Measurements from ENCODE around the gene MMP19.

MMP19 gene

DNA sequence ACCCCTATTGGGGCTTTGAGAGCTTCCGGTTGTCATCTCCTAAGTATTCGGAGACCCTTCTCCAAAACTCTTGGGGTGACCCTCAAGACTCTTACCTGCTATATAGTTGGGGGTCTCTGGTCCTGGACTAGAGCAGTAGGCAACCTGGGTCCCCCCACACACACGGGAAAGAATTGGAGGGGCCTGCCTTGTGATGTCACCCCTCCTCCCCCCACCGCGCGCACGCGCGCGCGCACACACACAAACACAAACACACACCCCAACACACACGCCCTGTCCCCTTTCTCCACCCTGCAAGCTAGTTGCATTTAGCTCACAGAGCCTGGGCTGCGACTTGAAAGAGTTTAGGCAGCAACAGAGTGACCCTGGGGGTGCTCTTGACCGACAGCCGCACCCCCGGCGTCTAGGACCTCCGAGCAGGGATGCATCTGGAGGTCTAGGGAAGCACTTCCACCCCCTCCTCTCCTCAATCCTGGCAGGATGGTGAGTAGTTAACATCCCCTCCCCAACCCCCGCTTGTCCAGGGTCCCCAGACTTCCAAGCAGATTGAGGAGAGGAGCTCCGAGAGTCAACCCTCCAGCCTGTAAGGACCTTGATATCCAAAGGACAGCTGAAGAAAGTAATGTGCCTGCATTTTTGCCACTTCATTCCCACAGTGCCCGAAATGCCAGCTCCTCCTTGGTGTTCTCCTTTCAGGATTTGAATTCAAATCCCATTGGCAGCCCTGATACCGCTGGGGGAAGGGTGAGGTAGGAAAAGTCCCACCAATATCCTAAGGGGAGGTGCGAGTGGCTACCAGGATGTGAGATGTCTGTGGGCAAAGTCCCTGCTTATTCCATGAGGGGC, 11.9 kb downstream of the MMP19 start:
- peak overlapping the region; percentile 92 for H3K4me3 ChIP-seq (ENCODE audit: low read length)
- DNase-seq (ENCODE audit: low read depth) = peak; percentile 68
- TF ChIP-seq, protein P1, sequence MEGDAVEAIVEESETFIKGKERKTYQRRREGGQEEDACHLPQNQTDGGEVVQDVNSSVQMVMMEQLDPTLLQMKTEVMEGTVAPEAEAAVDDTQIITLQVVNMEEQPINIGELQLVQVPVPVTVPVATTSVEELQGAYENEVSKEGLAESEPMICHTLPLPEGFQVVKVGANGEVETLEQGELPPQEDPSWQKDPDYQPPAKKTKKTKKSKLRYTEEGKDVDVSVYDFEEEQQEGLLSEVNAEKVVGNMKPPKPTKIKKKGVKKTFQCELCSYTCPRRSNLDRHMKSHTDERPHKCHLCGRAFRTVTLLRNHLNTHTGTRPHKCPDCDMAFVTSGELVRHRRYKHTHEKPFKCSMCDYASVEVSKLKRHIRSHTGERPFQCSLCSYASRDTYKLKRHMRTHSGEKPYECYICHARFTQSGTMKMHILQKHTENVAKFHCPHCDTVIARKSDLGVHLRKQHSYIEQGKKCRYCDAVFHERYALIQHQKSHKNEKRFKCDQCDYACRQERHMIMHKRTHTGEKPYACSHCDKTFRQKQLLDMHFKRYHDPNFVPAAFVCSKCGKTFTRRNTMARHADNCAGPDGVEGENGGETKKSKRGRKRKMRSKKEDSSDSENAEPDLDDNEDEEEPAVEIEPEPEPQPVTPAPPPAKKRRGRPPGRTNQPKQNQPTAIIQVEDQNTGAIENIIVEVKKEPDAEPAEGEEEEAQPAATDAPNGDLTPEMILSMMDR (conservative IDR thresholded peaks at IDR 0.05; ENCODE audit: low read length) = no peak

DNA sequence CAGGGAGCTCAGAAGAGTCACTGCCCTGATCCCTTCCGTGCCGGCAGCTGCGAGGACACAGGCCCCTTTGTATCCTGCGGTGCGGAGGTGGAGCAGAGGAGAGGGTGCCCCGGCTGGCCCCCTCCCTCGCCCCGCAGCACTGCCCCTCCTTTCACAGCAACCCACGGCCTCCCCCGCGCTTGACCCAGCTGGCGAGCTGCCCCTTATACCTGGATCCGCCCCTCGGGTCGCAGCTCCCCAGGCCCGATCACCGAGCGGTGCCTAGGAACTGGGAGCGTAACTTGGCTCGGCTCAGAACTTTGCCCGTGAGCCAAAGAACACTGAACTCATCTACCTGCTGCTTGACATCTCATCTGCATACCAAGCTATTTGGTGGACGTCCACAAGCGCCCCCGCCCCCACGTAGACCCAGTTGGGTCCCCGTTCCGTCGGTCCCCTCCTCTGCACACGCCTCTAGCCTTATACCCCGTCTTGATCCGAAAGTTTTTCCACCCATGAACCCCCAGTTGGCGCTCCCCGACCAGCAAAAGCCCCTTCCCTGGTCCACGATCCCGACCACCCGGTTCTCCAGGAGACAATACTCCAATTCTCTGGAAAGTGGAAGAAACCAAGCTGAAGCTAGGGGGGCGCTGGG, 12.7 kb downstream of the MMP19 start:
- no peak for DNase-seq (ENCODE audit: low read depth)
- TF ChIP-seq, protein P1 (conservative IDR thresholded peaks at IDR 0.05; ENCODE audit: low read length) = no peak

DNA sequence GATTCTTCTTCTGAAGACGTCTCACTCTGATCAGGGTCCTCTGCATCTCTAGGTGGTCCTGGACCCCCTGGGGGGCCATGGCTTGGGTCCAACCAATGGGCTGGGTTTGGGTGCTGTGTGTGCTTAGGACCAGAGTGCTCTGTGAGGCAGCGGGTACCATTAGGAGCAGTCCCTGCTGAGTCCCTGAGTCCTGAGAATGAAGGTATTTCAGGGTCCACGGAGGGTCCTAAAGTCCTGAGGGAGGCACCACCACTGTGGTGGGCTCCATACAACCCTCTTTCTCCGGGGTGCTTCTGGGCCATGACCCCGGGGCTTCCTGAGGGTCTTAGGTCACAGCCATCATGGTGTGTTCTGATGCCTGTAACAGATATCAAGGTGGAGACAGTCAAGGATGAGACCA, 14.4 kb downstream of the MMP19 start:
- DNase-seq (ENCODE audit: low read depth) = no peak
- TF ChIP-seq, protein P1 (conservative IDR thresholded peaks at IDR 0.05; ENCODE audit: low read length) = no peak
- peak overlapping the region; percentile 92 for H3K4me3 ChIP-seq (ENCODE audit: low read length)

More for the DNA sequence above, 12.7 kb downstream of the MMP19 start:
- H3K4me3 ChIP-seq (ENCODE audit: low read length) = peak overlapping the region; percentile 92

GRCh38 chr12:55827806-55828205, 14.9 kb downstream of the MMP19 start:
- H3K4me3 ChIP-seq (ENCODE audit: low read length) = no peak overlapping the region
- DNase-seq (ENCODE audit: low read depth) = no peak
- TF ChIP-seq, protein P1 (conservative IDR thresholded peaks at IDR 0.05; ENCODE audit: low read length) = no peak

DNA sequence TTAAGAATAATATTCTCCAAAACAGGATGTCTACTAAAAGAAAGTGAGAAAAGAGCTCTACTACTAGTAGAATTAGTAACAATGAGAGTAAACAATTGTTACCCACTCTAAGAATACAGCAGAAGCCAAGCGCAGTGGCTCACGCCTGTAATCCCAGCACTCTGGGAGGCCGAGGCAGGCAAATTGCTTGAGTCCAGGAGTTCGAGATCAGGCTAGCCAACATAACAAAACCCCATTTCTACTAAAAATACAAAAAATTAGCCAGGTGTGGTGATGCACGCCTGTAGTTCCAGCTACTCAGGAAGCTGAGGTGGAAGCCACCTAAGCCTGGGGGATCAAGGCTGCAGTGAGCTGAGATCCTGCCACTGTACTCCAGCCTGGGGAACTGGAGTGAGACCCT, 18.0 kb downstream of the MMP19 start:
- TF ChIP-seq, protein P1 (conservative IDR thresholded peaks at IDR 0.05; ENCODE audit: low read length) = no peak
- no peak for DNase-seq (ENCODE audit: low read depth)
- H3K4me3 ChIP-seq (ENCODE audit: low read length) = no peak overlapping the region

DNA sequence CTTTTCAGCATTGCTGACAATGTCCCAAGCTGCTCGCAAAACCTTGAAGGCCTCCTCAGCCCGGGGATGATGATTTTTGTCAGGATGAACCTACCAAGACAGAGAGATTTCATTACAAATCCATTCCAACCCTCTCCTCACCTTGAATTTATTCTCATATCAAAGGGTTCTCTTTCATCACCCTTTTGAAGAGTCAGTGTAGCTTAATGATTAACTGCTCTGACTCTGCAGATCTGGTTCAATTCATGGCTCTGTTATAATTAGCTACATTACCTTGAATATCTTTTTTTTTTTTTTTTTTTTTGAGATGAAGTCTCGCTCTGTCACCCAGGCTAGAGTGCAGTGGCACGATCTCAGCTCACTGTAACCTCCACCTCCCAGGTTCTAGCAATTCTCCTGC, 19.3 kb downstream of the MMP19 start:
- DNase-seq (ENCODE audit: low read depth) = no peak
- no peak overlapping the region for H3K4me3 ChIP-seq (ENCODE audit: low read length)
- TF ChIP-seq, protein P1 (conservative IDR thresholded peaks at IDR 0.05; ENCODE audit: low read length) = no peak

- no peak overlapping the region for H3K4me3 ChIP-seq (ENCODE audit: low read length)
- no peak for DNase-seq (ENCODE audit: low read depth)
- TF ChIP-seq, protein P1 (conservative IDR thresholded peaks at IDR 0.05; ENCODE audit: low read length) = peak; percentile 40
These were observed 20.5 kb downstream of the MMP19 start for GRCh38 chr12:55822228-55822627.
